Measurements from ENCODE around the gene SASH1.

DNA sequence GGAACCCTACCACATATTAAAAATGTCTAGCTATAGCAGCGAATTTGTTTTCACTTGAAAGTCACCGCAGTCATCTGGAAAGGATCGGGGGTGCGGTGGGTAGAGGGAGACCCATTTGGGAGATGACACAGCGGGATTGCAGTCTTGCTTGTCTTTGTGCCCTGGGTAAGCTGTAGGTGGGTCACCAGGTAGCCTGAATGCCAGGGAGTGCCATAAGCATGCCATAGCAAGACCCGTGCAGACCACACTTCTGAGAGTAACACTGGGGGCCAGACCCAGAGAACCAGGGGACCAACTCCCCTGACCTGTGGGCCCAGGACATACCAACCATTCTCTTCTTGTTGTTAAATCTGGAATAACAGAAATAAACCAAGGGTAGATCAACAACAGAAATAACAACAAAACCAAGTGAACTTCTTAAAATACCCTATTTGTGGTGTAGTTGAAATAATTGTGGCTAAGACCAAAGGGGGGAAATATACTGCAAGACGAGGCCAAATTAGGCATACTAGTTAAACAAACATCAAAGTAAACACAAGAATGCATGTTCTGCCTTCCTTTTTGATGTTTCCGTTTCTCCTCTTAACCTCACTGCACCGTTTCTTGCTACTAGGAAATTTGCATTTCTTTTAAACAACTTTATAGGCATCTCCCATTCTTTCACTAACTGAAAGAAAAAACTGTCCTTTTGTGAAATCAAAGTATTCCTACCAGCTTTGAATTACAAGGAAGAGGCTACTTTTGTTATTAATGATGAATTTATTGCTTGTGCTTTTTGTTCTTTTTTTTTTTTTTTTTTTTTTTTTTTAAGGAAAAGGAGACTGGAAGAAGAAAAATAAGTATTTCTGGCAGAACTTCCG, 128.2 kb downstream of the SASH1 start:
- no peak for TF ChIP-seq EZH2 (IDR thresholded peaks at IDR 0.05; ENCODE audit: insufficient read depth, poor library complexity, severe bottlenecking)
- TF ChIP-seq EZH2phosphoT487 (IDR thresholded peaks at IDR 0.05; ENCODE audit: insufficient read depth, low read depth): no peak

Measured in GM23248 (cell line).